Stimulated activated CD4-positive, alpha-beta T cell treated with anti-CD3 and anti-CD28 coated beads, TNF-alpha, amount 100 ng/mL, for 1 hour (primary cell): ENCODE data around the gene KRTAP12-2.
"Not testable (repeated sequence)": the region's sequence is repeated elsewhere in the genome, so short reads cannot be mapped to it uniquely, and the experiment has no call there.

Experiments
- DNase-seq, 3 donors: peaks; one replicate each; pipeline ENCODE4 v3.0.0-alpha.2; 2020; ENCODE audit warnings: low read depth in 3 of 3, low spot score in 1 of 3

KRTAP12-2 gene

GRCh38 chr21:44702973-44703730, 36.4 kb upstream of the KRTAP12-2 start:
- DNase-seq: no peak

GRCh38 chr21:44702111-44702972, 35.6 kb upstream of the KRTAP12-2 start:
- DNase-seq: no peak

GRCh38 chr21:44701541-44701940, 34.8 kb upstream of the KRTAP12-2 start:
- DNase-seq: no peak

GRCh38 chr21:44701023-44701400, 34.3 kb upstream of the KRTAP12-2 start:
- DNase-seq: no peak

GRCh38 chr21:44700101-44701022, 33.6 kb upstream of the KRTAP12-2 start:
- no peak for DNase-seq

- DNase-seq: no peak
Observed at GRCh38 chr21:44699502-44700001, 32.8 kb upstream of the KRTAP12-2 start.

- no peak for DNase-seq
Observed at GRCh38 chr21:44697811-44698734, 31.3 kb upstream of the KRTAP12-2 start.

- DNase-seq: not testable (repeated sequence)
Observed at GRCh38 chr21:44697172-44697810, 30.6 kb upstream of the KRTAP12-2 start, which contains the start of gene KRTAP10-12. Gene KRTAP10-12 (plus strand): TSS chr21:44697172. CDS start chr21:44697202, 30 bp downstream.

GRCh38 chr21:44696572-44696971, 29.8 kb upstream of the KRTAP12-2 start:
- DNase-seq: no peak

- no peak for DNase-seq
Observed at GRCh38 chr21:44695641-44696040, 28.9 kb upstream of the KRTAP12-2 start.

- no peak for DNase-seq
Observed at GRCh38 chr21:44695184-44695583, 28.5 kb upstream of the KRTAP12-2 start.

GRCh38 chr21:44694776-44695175, 28.0 kb upstream of the KRTAP12-2 start:
- DNase-seq: no peak

GRCh38 chr21:44692798-44693512, 26.2 kb upstream of the KRTAP12-2 start:
- no peak for DNase-seq

- DNase-seq: no peak
Observed at GRCh38 chr21:44691686-44692085, 25.0 kb upstream of the KRTAP12-2 start.

- not testable (repeated sequence) for DNase-seq
Observed at GRCh38 chr21:44689740-44690139, 23.0 kb upstream of the KRTAP12-2 start.

- DNase-seq: no peak
Observed at GRCh38 chr21:44687671-44688070, 20.9 kb upstream of the KRTAP12-2 start.

GRCh38 chr21:44686843-44687561, 20.3 kb upstream of the KRTAP12-2 start:
- no peak for DNase-seq
